A549 (cell line): Measurements from ENCODE around the gene CAMKMT. TPM values are rescaled to one million over a fixed set of nuclear protein-coding genes. Genes with fewer than 3 reads are reported as not detected.

ENCODE experiments used
- ATAC-seq, 2 experiments: fragments of 200-7000 bp in 1 of 2; fragments of >200 bp in 1 of 2; cut with Nextera tagmentation in 1 of 2; cut with Tn5 transposase in 1 of 2; 3 replicates each; pipeline versions ENCODE4 v1.8.0 to v1.9.1; 2018 to 2020; ENCODE audit warnings: mild to moderate bottlenecking in 1 of 2, moderate library complexity in 1 of 2
- CTCF ChIA-PET: fragments of 300-600 bp; sonication (Branson Sonifier 250); formaldehyde crosslinking; extraction: SDS; loops from one replicate; lab custom pipeline; 2021; ENCODE audit warnings: antibody characterized with exemption, inconsistent platforms; lab: Yijun Ruan, JAX
- POLR2A ChIA-PET: fragments of 350-600 bp; formaldehyde crosslinking; extraction: SDS; loops from one replicate; lab custom pipeline; 2021; ENCODE audit warnings: antibody characterized with exemption, inconsistent platforms; lab: Yijun Ruan, JAX
- DNase-seq, 2 experiments: peaks; one replicate each; pipeline versions ENCODE4 v3.0.0 to v3.0.0-alpha.2; 2011 to 2016; ENCODE audit warnings: low read depth in 1 of 2, low spot score in 1 of 2
- FAIRE-seq: peaks from 2 replicates; lab custom pipeline; 2011; peaks lifted over from hg19 to GRCh38; lab: Jason Lieb, UNC
- H3K27ac ChIP-seq, 2 experiments: fragments of >200 bp; sonication (Bioruptor Twin); formaldehyde crosslinking; 3 replicates each; pipeline ENCODE4 v1.5.1; 2016 to 2017
- H3K4me1 ChIP-seq: fragments of >200 bp; sonication (Bioruptor Twin); formaldehyde crosslinking; 3 replicates; pipeline ENCODE4 v1.6.1; 2016
- H3K4me2 ChIP-seq: fragments of >200 bp; sonication (Bioruptor Twin); formaldehyde crosslinking; 3 replicates; pipeline ENCODE4 v1.6.1; 2016
- H3K4me3 ChIP-seq: fragments of >200 bp; sonication (Bioruptor Twin); formaldehyde crosslinking; 3 replicates; pipeline ENCODE4 v1.5.1; 2016
- H3K9me3 ChIP-seq: fragments of >200 bp; sonication (Bioruptor Twin); formaldehyde crosslinking; 3 replicates; pipeline ENCODE4 v1.6.1; 2016
- BHLHE40 ChIP-seq: IDR thresholded peaks from 2 replicates; pipeline ENCODE4 v1.6.1; 2012; ENCODE audit warnings: low read depth, low read length, inconsistent platforms
- CBX2 ChIP-seq: fragments of 200-600 bp; sonication (generic); IDR thresholded peaks from 2 replicates; pipeline ENCODE4 v1.6.1; 2016; ENCODE audit warnings: low read depth, mild to moderate bottlenecking, borderline replicate concordance
- CBX8 ChIP-seq: fragments of 200-600 bp; sonication (generic); IDR thresholded peaks from 2 replicates; pipeline ENCODE4 v1.6.1; 2016
- CEBPB ChIP-seq, 2 experiments: fragments of >200 bp in 1 of 2; sonication (Bioruptor Twin) in 1 of 2; formaldehyde crosslinking in 1 of 2; IDR thresholded peaks; 2 replicates each; pipeline ENCODE4 v1.6.1; 2012 to 2016
- ESRRA ChIP-seq: fragments of 150-350 bp; IDR thresholded peaks from 2 replicates; pipeline ENCODE4 v1.6.1; 2014; ENCODE audit warnings: mild to moderate bottlenecking, low read length, borderline replicate concordance
- FOSB ChIP-seq: fragments of 250-450 bp; sonication (Bioruptor Pico); IDR thresholded peaks from 2 replicates; pipeline ENCODE4 v1.5.0; 2020; ENCODE audit warnings: mild to moderate bottlenecking, moderate library complexity
- GATA3 ChIP-seq: IDR thresholded peaks from 2 replicates; pipeline ENCODE4 v1.6.1; 2012; ENCODE audit warnings: borderline replicate concordance
- HEYL ChIP-seq: fragments of 250-450 bp; sonication (Bioruptor Pico); IDR thresholded peaks from 2 replicates; pipeline ENCODE4 v1.8.0; 2021; ENCODE audit warnings: mild to moderate bottlenecking, moderate library complexity
- HOXB5 ChIP-seq: fragments of 250-450 bp; sonication (Bioruptor Pico); IDR thresholded peaks from 2 replicates; pipeline ENCODE4 v1.5.0; 2020; ENCODE audit warnings: mild to moderate bottlenecking, moderate library complexity
- JUN ChIP-seq, 2 experiments: fragments of >200 bp; sonication (Bioruptor Twin); formaldehyde crosslinking; IDR thresholded peaks; 2 replicates in 1 of 2; 3 replicates in 1 of 2; pipeline ENCODE4 v1.6.1; 2016 to 2017
- KDM5A ChIP-seq: fragments of 200-600 bp; sonication (generic); IDR thresholded peaks from 2 replicates; pipeline ENCODE4 v1.6.1; 2016; ENCODE audit warnings: antibody characterized with exemption, mild to moderate bottlenecking
- NPAS2 ChIP-seq: fragments of 250-450 bp; sonication (Bioruptor Pico); IDR thresholded peaks from 2 replicates; pipeline ENCODE4 v1.8.0; 2022; ENCODE audit warnings: mild to moderate bottlenecking, moderate library complexity, borderline replicate concordance
- POLR2A ChIP-seq: IDR thresholded peaks from 2 replicates; pipeline ENCODE4 v1.6.1; 2012; ENCODE audit warnings: mild to moderate bottlenecking, low read length
- POLR2AphosphoS2 ChIP-seq: conservative IDR thresholded peaks from 2 replicates; pipeline ENCODE4 v1.6.1; 2012; ENCODE audit warnings: low read length, improper control_type of control experiment, inconsistent platforms
- RAD21 ChIP-seq, 2 experiments: fragments of >200 bp in 1 of 2; sonication (Bioruptor Twin) in 1 of 2; formaldehyde crosslinking in 1 of 2; IDR thresholded peaks in 1 of 2; conservative IDR thresholded peaks in 1 of 2; 2 replicates in 1 of 2; 3 replicates in 1 of 2; pipeline ENCODE4 v1.6.1; 2012 to 2018; ENCODE audit warnings: inconsistent platforms in 1 of 2
- RARB ChIP-seq: fragments of 250-450 bp; sonication (Bioruptor Pico); IDR thresholded peaks from 2 replicates; pipeline ENCODE4 v1.8.0; 2021; ENCODE audit warnings: mild to moderate bottlenecking, moderate library complexity
- RFX5 ChIP-seq: fragments of 450-650 bp; IDR thresholded peaks from 2 replicates; pipeline ENCODE4 v1.7.1; 2014; ENCODE audit warnings: antibody characterized with exemption, mild to moderate bottlenecking, moderate library complexity
- SREBF2 ChIP-seq: fragments of 450-650 bp; IDR thresholded peaks from 2 replicates; pipeline ENCODE4 v1.6.1; 2014; ENCODE audit warnings: mild to moderate bottlenecking, moderate library complexity
- ZC3H11A ChIP-seq: fragments of 450-650 bp; IDR thresholded peaks from 2 replicates; pipeline ENCODE4 v1.6.1; 2014; ENCODE audit warnings: antibody characterized with exemption, mild to moderate bottlenecking
- ZNF302 ChIP-seq: fragments of 250-450 bp; sonication (Bioruptor Pico); IDR thresholded peaks from 2 replicates; pipeline ENCODE4 v1.9.0; 2021; ENCODE audit warnings: inconsistent platforms, mild to moderate bottlenecking, moderate library complexity
- WGBS: methylation state at CpG from one replicate; pipeline ENCODE4 v1.1.6; 2017; ENCODE audit errors: missing lambda C conversion rate; 5-methylcytosine and 5-hydroxymethylcytosine counted together
- polyA plus RNA-seq, 4 experiments: library from polyadenylated mRNA; depleted of rRNA in 3 of 4; stranded (reverse); fragments of >200 nt; fragmentation: RNase III in 1 of 4; extraction: RNeasy Plus Mini Kit Qiagen cat#74134 plus additional on column Dnase treatment in 1 of 4; gene quantifications; 2 replicates in 3 of 4; 3 replicates in 1 of 4; pipeline ENCODE4 v1.2.3, GENCODE V29; 2011 to 2017
- TF ChIP-seq, protein P1 (sequence below): fragments of 200-600 bp; sonication (generic); IDR thresholded peaks from 2 replicates; pipeline ENCODE4 v1.6.1; 2016; ENCODE audit warnings: antibody characterized with exemption, mild to moderate bottlenecking, moderate library complexity
- TF ChIP-seq, protein P2 (sequence below): fragments of 450-650 bp; IDR thresholded peaks from 2 replicates; pipeline ENCODE4 v1.6.1; 2014; ENCODE audit warnings: antibody characterized with exemption
- TF ChIP-seq, protein P3 (sequence below): fragments of >200 bp; sonication (Bioruptor Twin); formaldehyde crosslinking; IDR thresholded peaks from 3 replicates; pipeline ENCODE4 v1.6.1; 2016
- TF ChIP-seq, protein P4 (sequence below): fragments of >200 bp; sonication (Bioruptor Twin); formaldehyde crosslinking; IDR thresholded peaks from 2 replicates; pipeline ENCODE4 v1.6.1; 2016

The CAMKMT gene
- polyA plus RNA-seq, 2 of the 4 experiments (the other 2 are of a cell fraction), result 6.5 to 15.7 TPM

DNA sequence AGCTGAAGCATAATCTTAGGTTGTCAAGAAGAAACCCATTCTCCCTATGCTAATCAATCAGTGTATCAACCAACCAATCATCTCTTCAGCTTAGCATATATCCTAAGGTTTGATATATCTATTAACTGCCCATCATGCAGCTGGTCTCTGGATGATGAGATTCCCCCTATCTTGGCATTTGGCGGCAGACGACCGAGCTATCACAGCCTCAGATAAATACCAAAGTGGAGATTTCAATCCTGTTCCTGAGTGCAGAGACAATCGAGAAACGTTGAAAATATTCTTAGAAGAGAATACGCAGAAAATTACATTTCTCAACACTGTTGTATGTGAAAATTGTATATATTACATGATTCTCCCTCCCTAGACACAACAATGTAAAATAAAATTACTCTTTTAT is 320.7 kb downstream of the CAMKMT start:
- no peak for ATAC-seq

DNA sequence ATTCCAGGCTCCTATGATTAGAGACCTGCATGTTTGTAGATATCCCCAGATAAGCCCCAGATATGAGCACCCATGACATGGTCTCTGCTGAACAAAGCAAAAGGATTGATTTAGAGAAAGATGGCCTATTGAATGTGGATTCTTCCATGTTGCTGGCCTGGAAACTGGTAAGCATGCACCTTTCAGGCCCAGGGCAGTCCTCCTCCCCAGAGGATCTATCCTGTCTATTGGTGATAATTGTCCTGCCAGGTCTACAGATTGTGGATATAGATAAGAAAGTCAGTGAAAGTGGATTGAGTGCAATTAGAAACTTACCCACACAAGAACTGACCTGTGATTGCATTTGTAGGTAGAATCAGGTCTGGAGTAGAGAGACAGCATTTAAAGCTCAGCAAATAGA is 322.8 kb downstream of the CAMKMT start:
- FAIRE-seq, result no peak
- TF ChIP-seq POLR2AphosphoS2, result no peak
- no peak for TF ChIP-seq SREBF2
- TF ChIP-seq ZC3H11A, result no peak
- no peak for TF ChIP-seq HOXB5 (CRISPR knock-in tag)
- no peak for TF ChIP-seq CBX8
- Histone ChIP-seq H3K4me2 (no peak overlapping the region), H3K9me3 (no peaks in the 10 kb centered on the region), H3K27ac (no peak overlapping the region), H3K4me1 (no peaks in the 10 kb centered on the region), H3K4me3 (no peak overlapping the region)
- no peak for ATAC-seq
- CTCF ChIA-PET, result interaction anchor here (0.9 kb wide), 1 partner anchor 9 kb away, joined by 3 read pairs; no protein-coding TSS in a partner anchor
- POLR2A ChIA-PET, result no interaction called here
- DNase-seq, result no peak

More for the DNA sequence above, 320.7 kb downstream of the CAMKMT start:
- Histone ChIP-seq H3K4me3 (no peak overlapping the region), H3K27ac (no peak overlapping the region), H3K9me3 (no peaks in the 10 kb centered on the region), H3K4me2 (no peak overlapping the region), H3K4me1 (no peaks in the 10 kb centered on the region)
- WGBS, result 93% methylated on average over 6 of the region's 6 CpGs
- DNase-seq (no peak), FAIRE-seq (no peak)
- ChIA-PET CTCF (interaction anchor here (0.5 to 1.1 kb wide), 3 partner anchors 18 to 628 kb away, joined by 3 to 4 read pairs (median 3); no protein-coding TSS in a partner anchor), POLR2A (no interaction called here)
- TF ChIP-seq HOXB5 (CRISPR knock-in tag), result no peak
- no peak for TF ChIP-seq POLR2A
- TF ChIP-seq CBX8, result no peak
- no peak for TF ChIP-seq RFX5
- TF ChIP-seq BHLHE40, result no peak
- no peak for TF ChIP-seq SREBF2
- no peak for TF ChIP-seq ESRRA
- TF ChIP-seq KDM5A, result no peak
- TF ChIP-seq, protein P1, sequence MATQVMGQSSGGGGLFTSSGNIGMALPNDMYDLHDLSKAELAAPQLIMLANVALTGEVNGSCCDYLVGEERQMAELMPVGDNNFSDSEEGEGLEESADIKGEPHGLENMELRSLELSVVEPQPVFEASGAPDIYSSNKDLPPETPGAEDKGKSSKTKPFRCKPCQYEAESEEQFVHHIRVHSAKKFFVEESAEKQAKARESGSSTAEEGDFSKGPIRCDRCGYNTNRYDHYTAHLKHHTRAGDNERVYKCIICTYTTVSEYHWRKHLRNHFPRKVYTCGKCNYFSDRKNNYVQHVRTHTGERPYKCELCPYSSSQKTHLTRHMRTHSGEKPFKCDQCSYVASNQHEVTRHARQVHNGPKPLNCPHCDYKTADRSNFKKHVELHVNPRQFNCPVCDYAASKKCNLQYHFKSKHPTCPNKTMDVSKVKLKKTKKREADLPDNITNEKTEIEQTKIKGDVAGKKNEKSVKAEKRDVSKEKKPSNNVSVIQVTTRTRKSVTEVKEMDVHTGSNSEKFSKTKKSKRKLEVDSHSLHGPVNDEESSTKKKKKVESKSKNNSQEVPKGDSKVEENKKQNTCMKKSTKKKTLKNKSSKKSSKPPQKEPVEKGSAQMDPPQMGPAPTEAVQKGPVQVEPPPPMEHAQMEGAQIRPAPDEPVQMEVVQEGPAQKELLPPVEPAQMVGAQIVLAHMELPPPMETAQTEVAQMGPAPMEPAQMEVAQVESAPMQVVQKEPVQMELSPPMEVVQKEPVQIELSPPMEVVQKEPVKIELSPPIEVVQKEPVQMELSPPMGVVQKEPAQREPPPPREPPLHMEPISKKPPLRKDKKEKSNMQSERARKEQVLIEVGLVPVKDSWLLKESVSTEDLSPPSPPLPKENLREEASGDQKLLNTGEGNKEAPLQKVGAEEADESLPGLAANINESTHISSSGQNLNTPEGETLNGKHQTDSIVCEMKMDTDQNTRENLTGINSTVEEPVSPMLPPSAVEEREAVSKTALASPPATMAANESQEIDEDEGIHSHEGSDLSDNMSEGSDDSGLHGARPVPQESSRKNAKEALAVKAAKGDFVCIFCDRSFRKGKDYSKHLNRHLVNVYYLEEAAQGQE, result no peak
- TF ChIP-seq CBX2, result no peak
- no peak for TF ChIP-seq FOSB (CRISPR knock-in tag)
- no peak for TF ChIP-seq JUN (IDR thresholded peaks at IDR 0.05)

DNA sequence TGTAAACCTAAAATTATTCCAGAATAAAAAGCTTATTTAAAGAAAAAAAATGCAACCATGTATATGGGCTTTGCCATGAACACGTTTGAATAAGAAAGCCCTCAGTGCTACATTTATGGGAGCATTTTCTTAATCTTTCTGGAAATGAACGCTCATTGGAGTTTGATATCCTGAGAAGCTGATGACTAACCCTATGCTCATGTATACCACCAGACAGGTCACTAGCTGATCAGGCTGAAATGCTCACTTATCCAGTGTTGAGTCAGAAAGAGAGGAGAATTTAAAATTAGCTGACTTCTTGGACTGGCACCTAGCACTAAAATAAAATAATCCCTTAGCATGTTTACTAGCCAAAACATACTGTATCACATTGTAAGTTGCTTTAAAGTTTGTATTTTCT is 324.8 kb downstream of the CAMKMT start:
- no peaks in the 10 kb centered on the region for H3K9me3 ChIP-seq
- CTCF ChIA-PET, result interaction anchor here (1.0 to 1.6 kb wide), 2 partner anchors 63 to 207 kb away, joined by 3 to 9 read pairs; no protein-coding TSS in a partner anchor
- TF ChIP-seq NPAS2 (CRISPR knock-in tag) (no peak), ZNF302 (CRISPR knock-in tag) (no peak), RFX5 (no peak), KDM5A (no peak), HEYL (CRISPR knock-in tag) (no peak), CEBPB (IDR thresholded peaks at IDR 0.05) (no peak), RAD21 (conservative IDR thresholded peaks at IDR 0.05 in 1 of 2, IDR thresholded peaks at IDR 0.05 in 1 of 2) (no peak), GATA3 (no peak), RARB (no peak)
- TF ChIP-seq, protein P2, sequence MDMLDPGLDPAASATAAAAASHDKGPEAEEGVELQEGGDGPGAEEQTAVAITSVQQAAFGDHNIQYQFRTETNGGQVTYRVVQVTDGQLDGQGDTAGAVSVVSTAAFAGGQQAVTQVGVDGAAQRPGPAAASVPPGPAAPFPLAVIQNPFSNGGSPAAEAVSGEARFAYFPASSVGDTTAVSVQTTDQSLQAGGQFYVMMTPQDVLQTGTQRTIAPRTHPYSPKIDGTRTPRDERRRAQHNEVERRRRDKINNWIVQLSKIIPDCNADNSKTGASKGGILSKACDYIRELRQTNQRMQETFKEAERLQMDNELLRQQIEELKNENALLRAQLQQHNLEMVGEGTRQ, result no peak
- TF ChIP-seq, protein P3, sequence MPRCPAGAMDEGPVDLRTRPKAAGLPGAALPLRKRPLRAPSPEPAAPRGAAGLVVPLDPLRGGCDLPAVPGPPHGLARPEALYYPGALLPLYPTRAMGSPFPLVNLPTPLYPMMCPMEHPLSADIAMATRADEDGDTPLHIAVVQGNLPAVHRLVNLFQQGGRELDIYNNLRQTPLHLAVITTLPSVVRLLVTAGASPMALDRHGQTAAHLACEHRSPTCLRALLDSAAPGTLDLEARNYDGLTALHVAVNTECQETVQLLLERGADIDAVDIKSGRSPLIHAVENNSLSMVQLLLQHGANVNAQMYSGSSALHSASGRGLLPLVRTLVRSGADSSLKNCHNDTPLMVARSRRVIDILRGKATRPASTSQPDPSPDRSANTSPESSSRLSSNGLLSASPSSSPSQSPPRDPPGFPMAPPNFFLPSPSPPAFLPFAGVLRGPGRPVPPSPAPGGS, result no peak
- TF ChIP-seq, protein P4, sequence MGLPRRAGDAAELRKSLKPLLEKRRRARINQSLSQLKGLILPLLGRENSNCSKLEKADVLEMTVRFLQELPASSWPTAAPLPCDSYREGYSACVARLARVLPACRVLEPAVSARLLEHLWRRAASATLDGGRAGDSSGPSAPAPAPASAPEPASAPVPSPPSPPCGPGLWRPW, result no peak
- TF ChIP-seq, all 56 proteins: peak for 0
- DNase-seq, result peak; percentile 5 to 7
- ATAC-seq, result peak; percentile 61 to 85
- POLR2A ChIA-PET, result no interaction called here
- Histone ChIP-seq H3K4me3 (no peak overlapping the region), H3K27ac (no peak overlapping the region), H3K4me2 (no peak overlapping the region), H3K4me1 (no peaks in the 10 kb centered on the region)
- peak; percentile 86 for FAIRE-seq
- WGBS, result 10% methylated on average over 2 of the region's 2 CpGs
